ENCODE data around the gene ACSM2A. TPM values are rescaled to one million over a fixed set of nuclear protein-coding genes. Genes with fewer than 3 reads are reported as not detected.
"Not testable (repeated sequence)": the region's sequence is repeated elsewhere in the genome, so short reads cannot be mapped to it uniquely, and the experiment has no call there.

ACSM2A gene
- total RNA-seq, 4 donors from 2014 or later = not detected

- intact Hi-C loops (cut with DNase I; ENCODE audit: low total_unique reads) = no loop called here
- no peak for DNase-seq
Measured at GRCh38 chr16:20430948-20431347, 20.4 kb upstream of the ACSM2A start.

GRCh38 chr16:20438950-20439349 lies 12.4 kb upstream of the ACSM2A start:
- H3K9me3 ChIP-seq; H3K4me3 ChIP-seq; H3K36me3 ChIP-seq; DNase-seq; intact Hi-C loops (cut with DNase I; ENCODE audit: low total_unique reads); H3K27me3 ChIP-seq; H3K4me1 ChIP-seq: not testable (repeated sequence)
- H3K27ac ChIP-seq = peak overlapping the region; percentile 82 to 84

More at GRCh38 chr16:20430948-20431347, 20.4 kb upstream of the ACSM2A start:
- Histone ChIP-seq H3K27me3 (no peaks in the 10 kb centered on the region), H3K4me1 (no peaks in the 10 kb centered on the region), H3K4me3 (no peak overlapping the region), H3K27ac (no peak overlapping the region), H3K36me3 (no peaks in the 10 kb centered on the region), H3K9me3 (no peaks in the 10 kb centered on the region)
- no peak for TF ChIP-seq POLR2A (IDR thresholded peaks at IDR 0.05)
- TF ChIP-seq, protein P1, sequence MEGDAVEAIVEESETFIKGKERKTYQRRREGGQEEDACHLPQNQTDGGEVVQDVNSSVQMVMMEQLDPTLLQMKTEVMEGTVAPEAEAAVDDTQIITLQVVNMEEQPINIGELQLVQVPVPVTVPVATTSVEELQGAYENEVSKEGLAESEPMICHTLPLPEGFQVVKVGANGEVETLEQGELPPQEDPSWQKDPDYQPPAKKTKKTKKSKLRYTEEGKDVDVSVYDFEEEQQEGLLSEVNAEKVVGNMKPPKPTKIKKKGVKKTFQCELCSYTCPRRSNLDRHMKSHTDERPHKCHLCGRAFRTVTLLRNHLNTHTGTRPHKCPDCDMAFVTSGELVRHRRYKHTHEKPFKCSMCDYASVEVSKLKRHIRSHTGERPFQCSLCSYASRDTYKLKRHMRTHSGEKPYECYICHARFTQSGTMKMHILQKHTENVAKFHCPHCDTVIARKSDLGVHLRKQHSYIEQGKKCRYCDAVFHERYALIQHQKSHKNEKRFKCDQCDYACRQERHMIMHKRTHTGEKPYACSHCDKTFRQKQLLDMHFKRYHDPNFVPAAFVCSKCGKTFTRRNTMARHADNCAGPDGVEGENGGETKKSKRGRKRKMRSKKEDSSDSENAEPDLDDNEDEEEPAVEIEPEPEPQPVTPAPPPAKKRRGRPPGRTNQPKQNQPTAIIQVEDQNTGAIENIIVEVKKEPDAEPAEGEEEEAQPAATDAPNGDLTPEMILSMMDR (IDR thresholded peaks at IDR 0.05) = no peak

DNA sequence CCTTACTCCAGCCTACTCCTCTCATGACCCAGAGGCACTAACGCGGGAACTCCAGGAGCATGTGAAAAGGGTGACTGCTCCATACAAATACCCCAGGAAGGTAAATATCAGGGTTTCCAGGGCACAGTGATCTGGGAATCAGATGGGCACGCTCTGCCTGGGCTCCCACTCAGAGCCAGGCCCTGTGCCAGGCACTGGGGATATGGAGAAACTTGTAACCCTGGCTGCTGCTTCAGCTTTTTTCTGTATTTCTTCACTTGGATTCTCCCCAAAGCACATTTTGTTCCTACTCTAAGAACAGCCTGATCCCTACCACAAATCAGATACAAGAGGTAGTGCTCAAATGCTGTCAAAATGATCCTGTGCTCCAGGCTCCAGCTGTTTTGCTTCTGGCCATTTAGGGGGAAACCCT lies 11.5 kb upstream of the ACSM2A start:
- intact Hi-C loops (cut with DNase I; ENCODE audit: low total_unique reads) = not testable (repeated sequence)
- peak overlapping the region; percentile 82 to 84 for H3K27ac ChIP-seq
- DNase-seq = peak; percentile 79 to 85

DNA sequence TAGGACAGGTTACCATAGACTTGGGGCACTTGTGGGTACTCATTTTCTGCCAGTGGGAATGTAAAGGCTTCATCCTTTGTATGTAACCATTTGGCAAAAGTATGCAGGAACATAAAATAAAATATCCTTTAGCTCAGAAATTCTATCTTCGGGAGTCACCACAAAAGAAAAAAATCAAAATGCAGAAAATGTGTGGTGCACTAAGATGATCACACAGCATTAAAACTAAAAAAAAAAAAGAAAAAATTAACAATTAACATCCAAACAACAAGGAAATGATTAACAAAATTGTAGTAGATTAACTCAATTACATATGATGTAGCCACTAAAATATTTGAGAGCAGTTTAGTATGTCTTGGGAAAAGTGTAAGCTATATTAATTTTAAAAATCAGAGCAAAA lies 10.6 kb upstream of the ACSM2A start:
- DNase-seq; intact Hi-C loops (cut with DNase I; ENCODE audit: low total_unique reads); H3K4me1 ChIP-seq; H3K36me3 ChIP-seq; H3K27me3 ChIP-seq; H3K9me3 ChIP-seq; H3K4me3 ChIP-seq: not testable (repeated sequence)
- H3K27ac ChIP-seq = peak overlapping the region; percentile 78 to 95

More for the DNA sequence above, 11.5 kb upstream of the ACSM2A start:
- H3K4me1 ChIP-seq, H3K27me3 ChIP-seq, H3K4me3 ChIP-seq, H3K9me3 ChIP-seq, H3K36me3 ChIP-seq: not testable (repeated sequence)

GRCh38 chr16:20441191-20441590 lies 10.1 kb upstream of the ACSM2A start:
- intact Hi-C loops (cut with DNase I; ENCODE audit: low total_unique reads) = no loop called here
- Histone ChIP-seq H3K27me3 (no peaks in the 10 kb centered on the region), H3K4me1 (no peaks in the 10 kb centered on the region), H3K27ac (peak overlapping the region; percentile 78 to 95), H3K9me3 (no peaks in the 10 kb centered on the region), H3K36me3 (no peaks in the 10 kb centered on the region), H3K4me3 (no peak overlapping the region)
- peak; percentile 45 to 69 for DNase-seq
- TF ChIP-seq POLR2A (IDR thresholded peaks at IDR 0.05) = no peak
- TF ChIP-seq, protein P1 (IDR thresholded peaks at IDR 0.05) = no peak

DNA sequence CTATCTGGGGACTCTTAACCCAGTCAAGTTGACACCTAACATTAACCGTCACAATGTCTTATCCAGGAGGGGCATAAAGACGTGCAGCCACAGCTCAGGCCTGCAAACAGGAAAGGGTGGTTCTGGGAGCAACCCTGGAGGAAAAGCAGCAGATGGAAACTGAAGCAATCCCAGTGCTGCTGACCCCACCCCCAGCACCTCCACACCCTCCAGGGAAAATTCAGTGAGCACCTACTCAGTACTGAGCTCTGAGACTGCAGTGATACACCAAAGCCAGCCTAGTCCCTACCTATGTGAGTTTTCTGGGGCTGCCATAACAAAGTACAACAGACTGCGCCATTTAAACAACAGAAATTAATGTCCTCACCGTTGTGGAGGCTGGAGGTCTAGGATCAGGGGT lies 9.5 kb upstream of the ACSM2A start:
- H3K27me3 ChIP-seq; H3K4me1 ChIP-seq; intact Hi-C loops (cut with DNase I; ENCODE audit: low total_unique reads); H3K36me3 ChIP-seq; DNase-seq; H3K4me3 ChIP-seq; H3K9me3 ChIP-seq: not testable (repeated sequence)
- peak overlapping the region in 1 of 2 donors; percentile 71 for H3K27ac ChIP-seq

GRCh38 chr16:20446652-20447393 lies 4.5 kb upstream of the ACSM2A start:
- H3K4me1 ChIP-seq; H3K9me3 ChIP-seq; H3K36me3 ChIP-seq; H3K27ac ChIP-seq; intact Hi-C loops (cut with DNase I; ENCODE audit: low total_unique reads); H3K4me3 ChIP-seq; DNase-seq; H3K27me3 ChIP-seq: not testable (repeated sequence)

- H3K27ac ChIP-seq; DNase-seq; H3K27me3 ChIP-seq; H3K4me1 ChIP-seq; H3K9me3 ChIP-seq; intact Hi-C loops (cut with DNase I; ENCODE audit: low total_unique reads); H3K4me3 ChIP-seq; H3K36me3 ChIP-seq: not testable (repeated sequence)
Measured at GRCh38 chr16:20453633-20454032, 2.3 kb downstream of the ACSM2A start.

DNA sequence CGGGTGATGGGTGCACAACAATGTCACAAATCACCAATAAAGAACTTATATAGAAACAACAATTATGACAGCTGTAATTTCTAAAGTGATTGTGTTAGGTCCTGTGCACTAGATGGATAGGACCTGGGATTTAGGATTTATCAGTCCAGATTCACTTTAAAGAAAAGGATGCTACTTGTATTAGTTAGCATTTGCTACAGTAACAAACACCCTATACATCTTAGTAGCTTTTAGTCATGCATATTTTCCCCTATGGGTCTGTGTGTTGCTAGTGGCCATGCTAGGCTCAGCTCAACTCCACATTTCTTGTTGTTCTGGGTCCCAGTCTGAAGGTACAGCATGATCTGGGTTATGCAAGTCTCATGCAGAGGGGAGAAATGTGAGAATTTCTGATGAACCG lies 7.9 kb downstream of the ACSM2A start:
- DNase-seq; intact Hi-C loops (cut with DNase I; ENCODE audit: low total_unique reads); H3K36me3 ChIP-seq: not testable (repeated sequence)

GRCh38 chr16:20460313-20460712 lies 9.0 kb downstream of the ACSM2A start:
- H3K9me3 ChIP-seq; H3K27ac ChIP-seq; H3K36me3 ChIP-seq; H3K4me3 ChIP-seq; DNase-seq; intact Hi-C loops (cut with DNase I; ENCODE audit: low total_unique reads); H3K4me1 ChIP-seq; H3K27me3 ChIP-seq: not testable (repeated sequence)

More for the DNA sequence above, 7.9 kb downstream of the ACSM2A start:
- H3K4me1 ChIP-seq, H3K27me3 ChIP-seq, H3K4me3 ChIP-seq, H3K9me3 ChIP-seq, H3K27ac ChIP-seq: not testable (repeated sequence)

GRCh38 chr16:20468954-20469353 lies 17.6 kb downstream of the ACSM2A start:
- H3K4me1 ChIP-seq; H3K27ac ChIP-seq; intact Hi-C loops (cut with DNase I; ENCODE audit: low total_unique reads); H3K36me3 ChIP-seq; H3K27me3 ChIP-seq; H3K9me3 ChIP-seq; H3K4me3 ChIP-seq; DNase-seq: not testable (repeated sequence)

DNA sequence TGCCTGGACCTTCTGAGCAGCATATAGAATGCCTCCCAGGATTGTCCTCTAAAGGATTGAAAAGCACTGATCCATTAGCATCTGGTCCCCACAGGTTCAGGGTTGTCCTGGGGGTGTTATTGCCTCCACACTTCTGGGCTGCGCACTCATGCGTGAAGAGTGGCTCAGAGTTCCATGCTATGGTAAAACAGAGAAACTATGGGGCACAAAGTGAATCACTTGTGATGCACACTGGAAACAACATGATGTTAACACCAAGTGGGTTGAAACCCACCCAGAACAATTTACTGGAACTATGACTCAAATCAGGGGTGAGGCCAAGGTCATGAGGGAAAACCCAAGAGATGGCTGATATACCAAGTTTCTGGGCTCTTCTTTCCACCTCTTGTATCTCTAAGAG lies 18.6 kb downstream of the ACSM2A start:
- DNase-seq; H3K9me3 ChIP-seq; H3K27ac ChIP-seq; H3K4me3 ChIP-seq; H3K36me3 ChIP-seq; intact Hi-C loops (cut with DNase I; ENCODE audit: low total_unique reads); H3K27me3 ChIP-seq; H3K4me1 ChIP-seq: not testable (repeated sequence)

Data from uterus (tissue), 4 donors.